AG09319 (cell line): Measurements from ENCODE around the gene RSL24D1.
A peak's percentile ranks its signal among the peaks of the same experiment; 100 is the strongest.

Experiments
- DNase-seq: peaks from one replicate; pipeline ENCODE4 v3.0.0-alpha.2; 2010; ENCODE audit warnings: low read depth; ENCODE audit errors: extremely low read depth
- TF ChIP-seq, protein P1 (sequence below): IDR thresholded peaks from 2 replicates; pipeline ENCODE4 v1.5.1; 2011; ENCODE audit warnings: low read depth, mild to moderate bottlenecking, inconsistent platforms, low read length, moderate library complexity

RSL24D1 gene

GRCh38 chr15:55230051-55230670 is 33.4 kb upstream of the RSL24D1 start:
- TF ChIP-seq, protein P1, sequence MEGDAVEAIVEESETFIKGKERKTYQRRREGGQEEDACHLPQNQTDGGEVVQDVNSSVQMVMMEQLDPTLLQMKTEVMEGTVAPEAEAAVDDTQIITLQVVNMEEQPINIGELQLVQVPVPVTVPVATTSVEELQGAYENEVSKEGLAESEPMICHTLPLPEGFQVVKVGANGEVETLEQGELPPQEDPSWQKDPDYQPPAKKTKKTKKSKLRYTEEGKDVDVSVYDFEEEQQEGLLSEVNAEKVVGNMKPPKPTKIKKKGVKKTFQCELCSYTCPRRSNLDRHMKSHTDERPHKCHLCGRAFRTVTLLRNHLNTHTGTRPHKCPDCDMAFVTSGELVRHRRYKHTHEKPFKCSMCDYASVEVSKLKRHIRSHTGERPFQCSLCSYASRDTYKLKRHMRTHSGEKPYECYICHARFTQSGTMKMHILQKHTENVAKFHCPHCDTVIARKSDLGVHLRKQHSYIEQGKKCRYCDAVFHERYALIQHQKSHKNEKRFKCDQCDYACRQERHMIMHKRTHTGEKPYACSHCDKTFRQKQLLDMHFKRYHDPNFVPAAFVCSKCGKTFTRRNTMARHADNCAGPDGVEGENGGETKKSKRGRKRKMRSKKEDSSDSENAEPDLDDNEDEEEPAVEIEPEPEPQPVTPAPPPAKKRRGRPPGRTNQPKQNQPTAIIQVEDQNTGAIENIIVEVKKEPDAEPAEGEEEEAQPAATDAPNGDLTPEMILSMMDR: no peak

GRCh38 chr15:55226127-55226526 is 29.4 kb upstream of the RSL24D1 start:
- DNase-seq: no peak
- TF ChIP-seq, protein P1: no peak

More at GRCh38 chr15:55230051-55230670, 33.4 kb upstream of the RSL24D1 start:
- no peak for DNase-seq

GRCh38 chr15:55224892-55225291 is 28.2 kb upstream of the RSL24D1 start:
- no peak for DNase-seq
- TF ChIP-seq, protein P1: no peak

- TF ChIP-seq, protein P1: no peak
- DNase-seq: no peak
Observed at GRCh38 chr15:55222588-55222987, 25.8 kb upstream of the RSL24D1 start.

- peak; percentile 84 for DNase-seq
- TF ChIP-seq, protein P1: no peak
Observed at GRCh38 chr15:55221090-55222011, 24.6 kb upstream of the RSL24D1 start.

DNA sequence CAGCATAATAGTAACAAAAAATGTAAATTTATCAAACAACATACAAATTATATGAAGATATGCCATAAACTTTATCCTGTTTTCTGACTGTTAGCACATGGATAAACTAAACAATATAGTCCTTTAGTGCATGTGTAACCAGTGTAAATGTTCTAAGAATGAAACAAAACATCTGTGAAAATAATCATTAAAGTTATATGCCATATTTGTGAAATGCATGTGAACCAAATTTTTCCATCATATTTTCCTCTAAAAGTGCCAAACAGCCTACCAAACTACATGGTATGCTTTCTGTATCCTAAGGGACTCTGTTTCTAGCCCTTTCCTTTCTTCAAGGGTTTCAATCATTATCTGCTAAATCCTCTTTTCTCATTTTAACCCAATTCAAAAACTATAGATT is 23.9 kb upstream of the RSL24D1 start:
- TF ChIP-seq, protein P1: no peak

GRCh38 chr15:55218056-55218455 is 21.3 kb upstream of the RSL24D1 start:
- DNase-seq: no peak
- TF ChIP-seq, protein P1: no peak

More for the DNA sequence above, 23.9 kb upstream of the RSL24D1 start:
- no peak for DNase-seq
